Neural cell (in vitro differentiated cells): Measurements from ENCODE around the gene SPCS1. TPM values are rescaled to one million over a fixed set of nuclear protein-coding genes. Genes with fewer than 3 reads are reported as not detected.
"Not testable (repeated sequence)": the region's sequence is repeated elsewhere in the genome, so short reads cannot be mapped to it uniquely, and the experiment has no call there.

Source experiments
- H2AFZ ChIP-seq: fragments of 200-600, 300-800 bp; sonication (generic), shearing (Covaris generic); 2 replicates; pipeline ENCODE4 v1.6.0; 2014; ENCODE audit warnings: low read depth, mild to moderate bottlenecking, antibody characterized with exemption, low read length, moderate library complexity
- H3F3A ChIP-seq: fragments of 200-600 bp; shearing (Covaris generic); 2 replicates; pipeline ENCODE4 v1.6.1; 2016; ENCODE audit warnings: mild to moderate bottlenecking, moderate library complexity, mixed read lengths, antibody characterized with exemption, low read length; ENCODE audit not compliant: insufficient read depth, poor library complexity, severe bottlenecking
- H3K27ac ChIP-seq: fragments of 200-600, 300-800 bp; sonication (generic), shearing (Covaris generic); 2 replicates; pipeline ENCODE4 v1.5.1; 2014; ENCODE audit warnings: mild to moderate bottlenecking, low read length, moderate library complexity
- H3K27me3 ChIP-seq: fragments of 300-800, 200-600 bp; sonication (generic), shearing (Covaris generic); 2 replicates; pipeline ENCODE4 v1.6.0; 2014; ENCODE audit warnings: mild to moderate bottlenecking, low read depth, low read length, moderate library complexity; ENCODE audit not compliant: insufficient read depth
- H3K36me3 ChIP-seq: fragments of 300-800, 200-600 bp; sonication (generic), shearing (Covaris generic); 2 replicates; pipeline ENCODE4 v1.5.1; 2014; ENCODE audit warnings: mild to moderate bottlenecking, antibody characterized with exemption, low read length, moderate library complexity; ENCODE audit not compliant: insufficient read depth
- H3K4me2 ChIP-seq: fragments of 300-800, 200-600 bp; sonication (generic), shearing (Covaris generic); 2 replicates; pipeline ENCODE4 v1.6.0; 2014; ENCODE audit warnings: mild to moderate bottlenecking, low read length
- H3K4me3 ChIP-seq: fragments of 300-800, 200-600 bp; sonication (generic), shearing (Covaris generic); 2 replicates; pipeline ENCODE4 v1.5.1; 2014; ENCODE audit warnings: mild to moderate bottlenecking, low read length, moderate library complexity
- H3K79me2 ChIP-seq: fragments of 200-600 bp; shearing (Covaris generic); replicated peaks from 2 replicates; pipeline ENCODE4 v1.6.0; 2014; ENCODE audit warnings: mild to moderate bottlenecking, low read length, moderate library complexity; ENCODE audit not compliant: insufficient read depth
- H3K9ac ChIP-seq: fragments of 300-800, 200-600 bp; sonication (generic), shearing (Covaris generic); 2 replicates; pipeline ENCODE4 v1.6.1; 2016; ENCODE audit warnings: mild to moderate bottlenecking, low read length, mixed read lengths
- H3K9me2 ChIP-seq: fragments of 200-600 bp; shearing (Covaris generic); 2 replicates; pipeline ENCODE4 v1.6.1; 2016; ENCODE audit warnings: mild to moderate bottlenecking, low read length, mixed read lengths; ENCODE audit not compliant: insufficient read depth
- H3K9me3 ChIP-seq: fragments of 200-600, 300-800 bp; sonication (generic), shearing (Covaris generic); 2 replicates; pipeline ENCODE4 v1.6.1; 2016; ENCODE audit warnings: mild to moderate bottlenecking, mixed run types, low read length, moderate library complexity, mixed read lengths
- H4K20me1 ChIP-seq: fragments of 200-600 bp; shearing (Covaris generic); 2 replicates; pipeline ENCODE4 v1.6.1; 2016; ENCODE audit warnings: mild to moderate bottlenecking, mixed run types; ENCODE audit not compliant: insufficient read depth
- EP300 ChIP-seq: fragments of 450-650 bp; conservative IDR thresholded peaks from 2 replicates; pipeline ENCODE4 v1.6.1; 2014; ENCODE audit warnings: antibody characterized with exemption, mild to moderate bottlenecking, moderate library complexity; ENCODE audit not compliant: poor library complexity, severe bottlenecking
- EZH2 ChIP-seq: fragments of 200-600, 300-800 bp; shearing (Covaris generic), sonication (generic); IDR thresholded peaks from 2 replicates; pipeline ENCODE4 v1.6.1; 2014; ENCODE audit warnings: antibody characterized with exemption, low read length, borderline replicate concordance, mild to moderate bottlenecking; ENCODE audit not compliant: insufficient read depth, poor library complexity, severe bottlenecking
- MXI1 ChIP-seq: fragments of 450-650 bp; conservative IDR thresholded peaks from 2 replicates; pipeline ENCODE4 v1.6.1; 2014; ENCODE audit warnings: antibody characterized with exemption, mild to moderate bottlenecking; ENCODE audit not compliant: poor library complexity, severe bottlenecking
- POLR2AphosphoS5 ChIP-seq: IDR thresholded peaks from 2 replicates; pipeline ENCODE4 v1.6.1; 2012
- RAD21 ChIP-seq: fragments of 450-650 bp; conservative IDR thresholded peaks from 2 replicates; pipeline ENCODE4 v1.6.1; 2014; ENCODE audit warnings: antibody characterized with exemption, mild to moderate bottlenecking, moderate library complexity
- SMC3 ChIP-seq: fragments of 450-650 bp; conservative IDR thresholded peaks from 2 replicates; pipeline ENCODE4 v1.6.1; 2014; ENCODE audit warnings: antibody characterized with exemption, mild to moderate bottlenecking, moderate library complexity; ENCODE audit not compliant: poor library complexity
- TAF1 ChIP-seq: IDR thresholded peaks from 2 replicates; pipeline ENCODE4 v1.6.1; 2012; ENCODE audit warnings: low read depth
- polyA plus RNA-seq: library from polyadenylated mRNA; depleted of rRNA; stranded (reverse); fragments of >200 nt; gene quantifications from 2 replicates; pipeline ENCODE4 v1.2.3, GENCODE V29; 2014
- TF ChIP-seq, protein P1 (sequence below): fragments of 450-650 bp; IDR thresholded peaks from 2 replicates; pipeline ENCODE4 v1.5.1; 2014; ENCODE audit warnings: antibody characterized with exemption, mild to moderate bottlenecking, moderate library complexity; ENCODE audit not compliant: poor library complexity, severe bottlenecking
- TF ChIP-seq, protein P2 (sequence below): IDR thresholded peaks from 2 replicates; pipeline ENCODE4 v1.6.1; 2012; ENCODE audit warnings: borderline replicate concordance

The SPCS1 gene
- polyA plus RNA-seq, 1 donor from 2014 or later = 97.4 TPM

DNA sequence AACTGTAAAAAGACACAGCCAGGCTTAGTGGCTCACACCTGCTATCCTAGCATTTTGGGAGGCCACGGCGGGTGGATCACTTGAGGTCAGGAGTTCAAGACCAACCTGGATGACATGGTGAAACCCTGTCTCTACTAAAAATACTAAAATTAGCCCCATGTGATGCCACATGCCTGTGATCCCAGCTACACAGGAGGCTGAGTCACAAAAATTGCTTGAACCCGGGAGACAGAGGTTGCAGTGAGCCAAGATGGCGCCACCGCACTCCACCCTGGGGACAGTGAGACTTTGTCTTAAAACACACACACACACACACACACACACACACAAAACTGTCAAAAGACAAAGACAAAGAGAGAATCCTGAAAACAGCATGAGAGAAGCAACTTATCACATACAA is 18.0 kb downstream of the SPCS1 start:
- Histone ChIP-seq H3K9me3 (no peaks in the 10 kb centered on the region), H3K79me2 (no peaks in the 10 kb centered on the region), H3K27ac (no peak overlapping the region), H3K9me2 (no peaks in the 10 kb centered on the region), H4K20me1 (no peaks in the 10 kb centered on the region), H3K9ac (no peak overlapping the region), H3K4me3 (no peak overlapping the region), H3K27me3 (no peaks in the 10 kb centered on the region), H2AFZ (no peak overlapping the region), H3F3A (no peaks in the 10 kb centered on the region), H3K36me3 (no peaks in the 10 kb centered on the region), H3K4me2 (no peak overlapping the region)
- TF ChIP-seq POLR2AphosphoS5 = no peak
- TF ChIP-seq EZH2 = no peak
- TF ChIP-seq, protein P1, sequence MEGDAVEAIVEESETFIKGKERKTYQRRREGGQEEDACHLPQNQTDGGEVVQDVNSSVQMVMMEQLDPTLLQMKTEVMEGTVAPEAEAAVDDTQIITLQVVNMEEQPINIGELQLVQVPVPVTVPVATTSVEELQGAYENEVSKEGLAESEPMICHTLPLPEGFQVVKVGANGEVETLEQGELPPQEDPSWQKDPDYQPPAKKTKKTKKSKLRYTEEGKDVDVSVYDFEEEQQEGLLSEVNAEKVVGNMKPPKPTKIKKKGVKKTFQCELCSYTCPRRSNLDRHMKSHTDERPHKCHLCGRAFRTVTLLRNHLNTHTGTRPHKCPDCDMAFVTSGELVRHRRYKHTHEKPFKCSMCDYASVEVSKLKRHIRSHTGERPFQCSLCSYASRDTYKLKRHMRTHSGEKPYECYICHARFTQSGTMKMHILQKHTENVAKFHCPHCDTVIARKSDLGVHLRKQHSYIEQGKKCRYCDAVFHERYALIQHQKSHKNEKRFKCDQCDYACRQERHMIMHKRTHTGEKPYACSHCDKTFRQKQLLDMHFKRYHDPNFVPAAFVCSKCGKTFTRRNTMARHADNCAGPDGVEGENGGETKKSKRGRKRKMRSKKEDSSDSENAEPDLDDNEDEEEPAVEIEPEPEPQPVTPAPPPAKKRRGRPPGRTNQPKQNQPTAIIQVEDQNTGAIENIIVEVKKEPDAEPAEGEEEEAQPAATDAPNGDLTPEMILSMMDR = no peak
- TF ChIP-seq TAF1 = no peak
- TF ChIP-seq MXI1 = no peak
- TF ChIP-seq, protein P2, sequence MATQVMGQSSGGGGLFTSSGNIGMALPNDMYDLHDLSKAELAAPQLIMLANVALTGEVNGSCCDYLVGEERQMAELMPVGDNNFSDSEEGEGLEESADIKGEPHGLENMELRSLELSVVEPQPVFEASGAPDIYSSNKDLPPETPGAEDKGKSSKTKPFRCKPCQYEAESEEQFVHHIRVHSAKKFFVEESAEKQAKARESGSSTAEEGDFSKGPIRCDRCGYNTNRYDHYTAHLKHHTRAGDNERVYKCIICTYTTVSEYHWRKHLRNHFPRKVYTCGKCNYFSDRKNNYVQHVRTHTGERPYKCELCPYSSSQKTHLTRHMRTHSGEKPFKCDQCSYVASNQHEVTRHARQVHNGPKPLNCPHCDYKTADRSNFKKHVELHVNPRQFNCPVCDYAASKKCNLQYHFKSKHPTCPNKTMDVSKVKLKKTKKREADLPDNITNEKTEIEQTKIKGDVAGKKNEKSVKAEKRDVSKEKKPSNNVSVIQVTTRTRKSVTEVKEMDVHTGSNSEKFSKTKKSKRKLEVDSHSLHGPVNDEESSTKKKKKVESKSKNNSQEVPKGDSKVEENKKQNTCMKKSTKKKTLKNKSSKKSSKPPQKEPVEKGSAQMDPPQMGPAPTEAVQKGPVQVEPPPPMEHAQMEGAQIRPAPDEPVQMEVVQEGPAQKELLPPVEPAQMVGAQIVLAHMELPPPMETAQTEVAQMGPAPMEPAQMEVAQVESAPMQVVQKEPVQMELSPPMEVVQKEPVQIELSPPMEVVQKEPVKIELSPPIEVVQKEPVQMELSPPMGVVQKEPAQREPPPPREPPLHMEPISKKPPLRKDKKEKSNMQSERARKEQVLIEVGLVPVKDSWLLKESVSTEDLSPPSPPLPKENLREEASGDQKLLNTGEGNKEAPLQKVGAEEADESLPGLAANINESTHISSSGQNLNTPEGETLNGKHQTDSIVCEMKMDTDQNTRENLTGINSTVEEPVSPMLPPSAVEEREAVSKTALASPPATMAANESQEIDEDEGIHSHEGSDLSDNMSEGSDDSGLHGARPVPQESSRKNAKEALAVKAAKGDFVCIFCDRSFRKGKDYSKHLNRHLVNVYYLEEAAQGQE = no peak
- TF ChIP-seq EP300 = no peak
- TF ChIP-seq RAD21 = no peak
- TF ChIP-seq SMC3 = no peak

DNA sequence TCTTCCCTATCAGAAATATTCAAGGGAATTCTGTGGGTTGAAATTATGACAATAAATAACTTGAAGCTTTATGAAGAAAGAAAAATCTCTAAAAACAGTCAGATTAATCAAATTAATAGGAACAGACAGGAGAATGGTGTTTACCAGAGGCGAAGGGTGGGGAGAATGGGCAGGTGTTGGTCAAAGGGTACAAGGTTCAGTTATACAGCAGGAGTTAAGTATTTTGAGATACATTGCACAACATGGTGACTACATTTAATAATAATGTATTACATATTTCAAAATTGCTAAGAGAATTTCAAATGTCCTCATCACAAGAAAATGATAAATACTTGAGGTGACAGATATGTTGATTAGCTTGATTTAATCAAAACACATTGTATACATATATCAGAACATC is 18.6 kb downstream of the SPCS1 start:
- no peaks in the 10 kb centered on the region for H3K27me3 ChIP-seq
- TF ChIP-seq POLR2AphosphoS5 (no peak), EP300 (no peak), TAF1 (no peak), MXI1 (no peak), RAD21 (no peak), SMC3 (no peak), EZH2 (no peak)
- TF ChIP-seq, protein P2 = no peak
- TF ChIP-seq, protein P1 = no peak

DNA sequence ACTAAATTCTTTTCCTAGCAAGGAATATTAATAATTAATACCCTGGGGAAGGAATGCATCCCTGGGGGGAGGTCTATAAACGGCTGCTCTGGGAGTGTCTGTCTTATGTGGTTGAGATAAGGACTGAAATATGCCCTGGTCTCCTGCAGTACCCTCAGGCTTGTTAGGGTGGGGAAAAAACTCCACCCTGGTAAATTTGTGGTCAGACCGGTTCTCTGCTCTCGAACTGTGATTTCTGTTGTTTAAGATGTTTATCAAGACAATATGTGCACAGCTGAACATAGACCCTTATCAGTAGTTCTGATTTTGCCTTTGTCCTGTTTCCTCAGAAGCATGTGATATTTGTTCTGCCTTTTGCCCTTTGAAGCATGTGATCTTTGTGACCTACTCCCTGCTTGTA is 22.8 kb downstream of the SPCS1 start:
- peaks cover 10% of the 10 kb centered on the region for H3K36me3 ChIP-seq
- H3K27ac ChIP-seq, H3K9me3 ChIP-seq, H3K4me3 ChIP-seq, H3K4me2 ChIP-seq, H3F3A ChIP-seq, H3K27me3 ChIP-seq, H3K9ac ChIP-seq, H4K20me1 ChIP-seq, H3K79me2 ChIP-seq, H3K9me2 ChIP-seq, H2AFZ ChIP-seq: not testable (repeated sequence)

More for the DNA sequence above, 18.6 kb downstream of the SPCS1 start:
- Histone ChIP-seq H3K4me2 (no peak overlapping the region), H2AFZ (no peak overlapping the region), H3K9me3 (no peaks in the 10 kb centered on the region), H3K4me3 (no peak overlapping the region), H3K27ac (no peak overlapping the region), H3K36me3 (no peaks in the 10 kb centered on the region), H3F3A (no peaks in the 10 kb centered on the region), H3K79me2 (no peaks in the 10 kb centered on the region), H4K20me1 (no peaks in the 10 kb centered on the region), H3K9ac (no peak overlapping the region), H3K9me2 (no peaks in the 10 kb centered on the region)
